Ascending aorta (tissue), 2 donors: ENCODE data around the gene SNX30. TPM values are rescaled to one million over a fixed set of nuclear protein-coding genes. Genes with fewer than 3 reads are reported as not detected.

Source experiments
- DNase-seq, 2 donors: peaks; one replicate each; pipeline ENCODE4 v3.0.0-alpha.2; 2019; ENCODE audit warnings: low spot score in 2 of 2
- H3K27ac ChIP-seq, 2 donors: fragments of 200-600 bp; sonication (generic); one replicate each; pipeline ENCODE4 v1.5.1; 2016 to 2017; ENCODE audit warnings: mild to moderate bottlenecking in 1 of 2
- H3K27me3 ChIP-seq: fragments of 200-600 bp; sonication (generic); one replicate; pipeline ENCODE4 v1.5.1; 2017
- H3K36me3 ChIP-seq, 2 donors: fragments of 200-600 bp; sonication (generic); one replicate each; pipeline ENCODE4 v1.5.1; 2016
- H3K4me1 ChIP-seq, 2 donors: fragments of 200-600 bp; sonication (generic); one replicate each; pipeline ENCODE4 v1.5.1; 2016 to 2017; ENCODE audit warnings: mild to moderate bottlenecking in 1 of 2
- H3K4me3 ChIP-seq, 2 donors: fragments of 200-600 bp; sonication (generic); one replicate each; pipeline ENCODE4 v1.5.1; 2016 to 2017; ENCODE audit warnings: mild to moderate bottlenecking in 1 of 2
- H3K9me3 ChIP-seq, 2 donors: fragments of 200-600 bp; sonication (generic); one replicate each; pipeline ENCODE4 v1.5.1; 2016
- intact Hi-C: fragments of 100-400 bp; cut with DNase I; formaldehyde crosslinking; loops from one replicate; pipeline ENCODE4 v1.15.1; 2023
- total RNA-seq: library from RNA; depleted of rRNA; stranded (reverse); fragments of >200 nt; gene quantifications from one replicate; pipeline ENCODE4 v1.1.0, GENCODE V29; 2016
- TF ChIP-seq, protein P1 (sequence below), 3 experiments: fragments of 200-600 bp in 2 of 3; fragments of 450-650 bp in 1 of 3; sonication (generic) in 2 of 3; IDR thresholded peaks; one replicate each; pipeline ENCODE4 v1.5.1; 2016 to 2019; ENCODE audit warnings: antibody characterized with exemption in 3 of 3, mild to moderate bottlenecking in 1 of 3, moderate library complexity in 1 of 3

SNX30 gene
- total RNA-seq, 1 donor from 2014 or later = 4.7 TPM

DNA sequence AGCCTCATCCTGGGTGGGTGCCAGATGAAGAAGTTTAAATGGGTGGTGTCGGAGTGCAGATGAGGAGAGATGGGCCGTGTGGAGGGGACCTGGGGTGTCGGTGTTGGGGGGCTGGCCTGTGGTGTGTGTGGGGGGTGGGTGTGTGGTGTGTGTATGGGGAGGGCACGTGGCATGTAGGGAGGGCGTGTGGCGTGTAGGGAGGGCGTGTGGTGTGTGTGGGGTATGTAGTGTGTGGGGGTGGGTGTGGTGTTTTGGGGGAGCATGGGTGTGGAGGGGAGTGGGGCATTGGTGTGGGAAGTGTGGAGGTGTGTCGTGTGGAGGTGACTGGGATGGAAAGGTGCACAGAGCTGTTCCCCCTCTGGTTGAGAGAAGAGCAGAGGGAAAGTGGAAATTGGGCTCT is 105.6 kb downstream of the SNX30 start:
- Histone ChIP-seq H3K4me3 (no peak overlapping the region), H3K27ac (no peak overlapping the region), H3K9me3 (no peaks in the 10 kb centered on the region), H3K27me3 (no peaks in the 10 kb centered on the region), H3K36me3 (peaks cover 0 to 15% of the 10 kb centered on the region in 2 donors), H3K4me1 (no peaks in the 10 kb centered on the region)
- no peak for DNase-seq
- intact Hi-C loops = no loop called here
- TF ChIP-seq, protein P1, sequence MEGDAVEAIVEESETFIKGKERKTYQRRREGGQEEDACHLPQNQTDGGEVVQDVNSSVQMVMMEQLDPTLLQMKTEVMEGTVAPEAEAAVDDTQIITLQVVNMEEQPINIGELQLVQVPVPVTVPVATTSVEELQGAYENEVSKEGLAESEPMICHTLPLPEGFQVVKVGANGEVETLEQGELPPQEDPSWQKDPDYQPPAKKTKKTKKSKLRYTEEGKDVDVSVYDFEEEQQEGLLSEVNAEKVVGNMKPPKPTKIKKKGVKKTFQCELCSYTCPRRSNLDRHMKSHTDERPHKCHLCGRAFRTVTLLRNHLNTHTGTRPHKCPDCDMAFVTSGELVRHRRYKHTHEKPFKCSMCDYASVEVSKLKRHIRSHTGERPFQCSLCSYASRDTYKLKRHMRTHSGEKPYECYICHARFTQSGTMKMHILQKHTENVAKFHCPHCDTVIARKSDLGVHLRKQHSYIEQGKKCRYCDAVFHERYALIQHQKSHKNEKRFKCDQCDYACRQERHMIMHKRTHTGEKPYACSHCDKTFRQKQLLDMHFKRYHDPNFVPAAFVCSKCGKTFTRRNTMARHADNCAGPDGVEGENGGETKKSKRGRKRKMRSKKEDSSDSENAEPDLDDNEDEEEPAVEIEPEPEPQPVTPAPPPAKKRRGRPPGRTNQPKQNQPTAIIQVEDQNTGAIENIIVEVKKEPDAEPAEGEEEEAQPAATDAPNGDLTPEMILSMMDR (IDR thresholded peaks at IDR 0.05) = no peak

DNA sequence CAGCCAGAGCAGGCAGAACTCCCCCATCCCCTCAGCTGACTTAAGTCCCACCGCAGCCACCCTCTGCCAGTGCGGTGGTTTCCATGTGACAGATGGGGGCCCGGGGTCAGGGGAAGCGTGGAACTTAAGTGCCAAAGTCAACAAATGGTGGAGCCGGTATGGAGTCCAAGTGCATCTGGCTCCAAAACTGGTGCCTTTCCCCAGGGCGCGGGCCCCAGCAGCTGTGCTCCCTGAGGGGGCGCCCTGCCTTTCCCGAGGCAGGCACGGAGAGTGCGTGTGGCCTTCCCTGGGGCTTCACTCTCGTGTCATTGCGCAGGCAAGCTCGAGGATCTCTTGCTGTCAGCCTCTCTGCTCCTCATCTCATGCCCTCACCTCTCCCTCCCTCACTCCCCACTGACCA is 106.3 kb downstream of the SNX30 start:
- no peak overlapping the region for H3K4me3 ChIP-seq
- no peaks in the 10 kb centered on the region for H3K9me3 ChIP-seq
- peak in 1 of 2 donors; percentile 45 for DNase-seq
- H3K27me3 ChIP-seq = no peaks in the 10 kb centered on the region
- TF ChIP-seq, protein P1 (IDR thresholded peaks at IDR 0.05) = no peak
- intact Hi-C loops = no loop called here
- no peaks in the 10 kb centered on the region for H3K4me1 ChIP-seq
- no peak overlapping the region for H3K27ac ChIP-seq
- peaks cover 0 to 12% of the 10 kb centered on the region in 2 donors for H3K36me3 ChIP-seq

DNA sequence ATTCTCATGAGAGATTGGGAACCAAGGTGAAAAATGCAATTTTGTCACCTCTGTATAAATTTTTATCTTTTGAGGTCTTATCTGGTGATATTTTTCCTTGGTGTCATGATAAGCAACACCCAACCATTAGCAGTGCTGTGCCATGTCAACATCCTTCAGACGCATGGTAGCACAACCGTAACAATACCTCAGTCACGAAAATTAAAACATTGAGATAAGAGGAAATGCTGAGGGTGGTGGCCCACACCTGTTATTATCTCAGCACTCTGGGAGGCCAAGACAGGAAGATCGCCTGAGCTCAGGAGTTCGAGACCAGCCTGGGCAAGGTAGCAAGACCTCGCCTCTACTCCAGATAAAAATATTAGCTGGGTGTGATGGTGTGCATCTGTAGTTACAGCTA is 107.4 kb downstream of the SNX30 start:
- TF ChIP-seq, protein P1 (IDR thresholded peaks at IDR 0.05) = no peak
- Histone ChIP-seq H3K9me3 (no peaks in the 10 kb centered on the region), H3K36me3 (peaks cover 0 to 10% of the 10 kb centered on the region in 2 donors), H3K27me3 (no peaks in the 10 kb centered on the region), H3K27ac (no peak overlapping the region), H3K4me3 (no peak overlapping the region), H3K4me1 (no peaks in the 10 kb centered on the region)
- DNase-seq = no peak
- intact Hi-C loops = no loop called here

DNA sequence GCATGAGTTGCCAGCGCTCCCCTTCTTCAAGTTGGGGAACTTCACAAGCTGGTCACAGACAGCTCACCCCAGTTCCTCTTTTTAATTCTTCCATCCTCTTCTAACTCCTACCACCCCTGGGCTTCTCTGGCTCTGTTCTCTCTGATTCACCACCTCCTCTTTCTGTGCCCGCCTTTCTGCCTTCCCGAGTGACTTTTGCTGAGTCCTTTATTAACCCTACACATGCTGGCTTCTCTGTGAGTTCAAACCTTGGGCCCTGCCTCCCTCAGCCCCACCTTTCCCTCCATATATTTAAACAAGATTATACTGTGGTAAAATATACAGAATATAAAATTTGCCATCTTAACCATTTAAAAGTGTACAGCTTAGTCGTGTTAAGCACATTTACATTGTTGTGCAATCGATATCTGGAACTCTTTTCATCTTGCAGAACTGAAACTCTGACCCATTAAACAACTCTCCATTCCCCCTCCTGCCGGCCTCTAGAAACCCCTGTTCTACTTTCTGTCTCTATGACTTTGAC is 108.1 kb downstream of the SNX30 start:
- DNase-seq = no peak
- no peak overlapping the region for H3K4me3 ChIP-seq
- TF ChIP-seq, protein P1 (IDR thresholded peaks at IDR 0.05) = no peak
- no peaks in the 10 kb centered on the region for H3K27me3 ChIP-seq
- H3K4me1 ChIP-seq = no peaks in the 10 kb centered on the region
- peaks cover 0 to 10% of the 10 kb centered on the region in 2 donors for H3K36me3 ChIP-seq
- intact Hi-C loops = no loop called here
- no peaks in the 10 kb centered on the region for H3K9me3 ChIP-seq
- H3K27ac ChIP-seq = no peak overlapping the region

DNA sequence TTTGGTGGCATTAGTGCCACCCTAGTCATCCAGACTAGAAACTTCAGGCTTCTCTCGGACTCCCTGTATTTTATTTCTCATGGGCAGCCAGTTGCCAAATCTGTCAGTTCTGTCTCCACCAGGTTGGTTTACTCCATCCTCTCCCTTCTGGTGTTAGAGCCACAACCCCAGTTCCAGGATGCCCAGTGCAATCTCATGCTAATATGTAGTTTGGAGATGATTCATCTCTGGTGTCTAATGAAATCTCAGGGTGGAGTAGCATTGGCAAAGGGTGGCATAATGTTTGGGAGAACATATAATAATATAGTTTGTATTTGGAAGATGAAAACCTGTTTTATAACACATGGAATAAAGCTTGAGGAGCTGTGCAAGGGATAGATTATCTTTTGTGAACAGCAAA is 109.9 kb downstream of the SNX30 start:
- no peak overlapping the region for H3K4me3 ChIP-seq
- TF ChIP-seq, protein P1 (IDR thresholded peaks at IDR 0.05) = no peak
- H3K4me1 ChIP-seq = no peaks in the 10 kb centered on the region
- intact Hi-C loops = no loop called here
- no peaks in the 10 kb centered on the region for H3K9me3 ChIP-seq
- no peak for DNase-seq
- H3K27me3 ChIP-seq = no peaks in the 10 kb centered on the region
- H3K36me3 ChIP-seq = peaks cover 0 to 6% of the 10 kb centered on the region in 2 donors
- H3K27ac ChIP-seq = no peak overlapping the region

DNA sequence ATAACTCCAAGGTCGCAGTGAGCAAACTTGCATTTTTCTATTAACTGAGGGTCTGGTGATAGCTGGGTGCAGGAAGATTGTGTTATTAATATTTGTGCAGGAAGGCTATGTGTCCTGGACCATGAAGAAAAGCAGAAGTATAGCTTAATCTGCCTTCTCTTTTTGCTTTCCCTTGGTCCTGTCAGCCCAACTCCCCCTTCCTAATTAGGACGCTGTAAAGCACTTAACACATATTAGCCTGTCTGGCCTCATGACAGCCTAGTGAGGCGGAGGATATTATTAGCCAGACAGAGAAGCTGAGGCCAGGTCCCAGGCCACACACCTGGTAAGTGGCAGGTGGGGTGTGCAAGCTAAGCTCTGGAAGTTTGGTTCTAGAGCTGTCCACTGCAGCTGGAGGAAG is 110.6 kb downstream of the SNX30 start:
- no peaks in the 10 kb centered on the region for H3K9me3 ChIP-seq
- DNase-seq = no peak
- H3K36me3 ChIP-seq = peaks cover 0 to 6% of the 10 kb centered on the region in 2 donors
- H3K4me1 ChIP-seq = no peaks in the 10 kb centered on the region
- peak overlapping the region in 1 of 2 donors; percentile 26 for H3K27ac ChIP-seq
- no peaks in the 10 kb centered on the region for H3K27me3 ChIP-seq
- intact Hi-C loops = no loop called here
- H3K4me3 ChIP-seq = no peak overlapping the region
- TF ChIP-seq, protein P1 (IDR thresholded peaks at IDR 0.05) = no peak
